Thyroid gland (tissue), 4 donors: ENCODE results near the gene NPIPA3. TPM values are rescaled to one million over a fixed set of nuclear protein-coding genes. Genes with fewer than 3 reads are reported as not detected.
"Not testable (repeated sequence)": the region's sequence is repeated elsewhere in the genome, so short reads cannot be mapped to it uniquely, and the experiment has no call there.

Source experiments
- DNase-seq, 2 donors: peaks; one replicate each; pipeline ENCODE4 v3.0.0-alpha.2; 2019
- H3K27ac ChIP-seq, 3 donors: fragments of 200-600 bp; sonication (generic); 1 replicate in 2 of 3; 2 replicates in 1 of 3; pipeline ENCODE4 v1.5.1; 2016 to 2019; ENCODE audit warnings: mild to moderate bottlenecking in 1 of 3, moderate library complexity in 1 of 3
- H3K27me3 ChIP-seq: fragments of 200-600 bp; sonication (generic); one replicate; pipeline ENCODE4 v1.5.1; 2019
- H3K36me3 ChIP-seq, 2 donors: fragments of 200-600 bp; sonication (generic); one replicate each; pipeline ENCODE4 v1.5.1; 2016 to 2019
- H3K4me1 ChIP-seq, 2 donors: fragments of 200-600 bp; sonication (generic); one replicate each; pipeline ENCODE4 v1.5.1; 2017 to 2019
- H3K4me3 ChIP-seq, 3 donors: fragments of 200-600 bp; sonication (generic); replicated peaks in 1 of 3; 1 replicate in 2 of 3; 2 replicates in 1 of 3; pipeline ENCODE4 v1.5.1; 2016; ENCODE audit warnings: mild to moderate bottlenecking in 1 of 3
- H3K9me3 ChIP-seq: fragments of 200-600 bp; sonication (generic); one replicate; pipeline ENCODE4 v1.5.1; 2017
- POLR2A ChIP-seq, 2 donors: fragments of 450-650 bp; IDR thresholded peaks; one replicate each; pipeline ENCODE4 v1.6.1; 2017; ENCODE audit warnings: antibody characterized with exemption in 2 of 2, mild to moderate bottlenecking in 2 of 2, moderate library complexity in 1 of 2
- WGBS, 2 donors: methylation state at CpG; one replicate each; pipeline ENCODE4 v1.1.5; 2017; 5-methylcytosine and 5-hydroxymethylcytosine counted together
- intact Hi-C: fragments of 100-400 bp; cut with DNase I; formaldehyde crosslinking; loops from one replicate; pipeline ENCODE4 v1.15.1; 2023
- total RNA-seq, 4 donors: library from RNA; depleted of rRNA; stranded (reverse); fragments of >200 nt; gene quantifications; one replicate each; pipeline ENCODE4 v1.2.3, GENCODE V29; 2016
- TF ChIP-seq, protein P1 (sequence below), 6 experiments: fragments of 200-600 bp in 3 of 6; fragments of 450-650 bp in 3 of 6; sonication (generic) in 3 of 6; IDR thresholded peaks; one replicate each; pipeline ENCODE4 v1.5.1; 2016 to 2019; ENCODE audit warnings: antibody characterized with exemption in 6 of 6, mild to moderate bottlenecking in 2 of 6, inconsistent platforms in 1 of 6, moderate library complexity in 1 of 6

Gene NPIPA3
- total RNA-seq, 4 donors from 2014 or later: 1.2 TPM; not detected in 1

DNA sequence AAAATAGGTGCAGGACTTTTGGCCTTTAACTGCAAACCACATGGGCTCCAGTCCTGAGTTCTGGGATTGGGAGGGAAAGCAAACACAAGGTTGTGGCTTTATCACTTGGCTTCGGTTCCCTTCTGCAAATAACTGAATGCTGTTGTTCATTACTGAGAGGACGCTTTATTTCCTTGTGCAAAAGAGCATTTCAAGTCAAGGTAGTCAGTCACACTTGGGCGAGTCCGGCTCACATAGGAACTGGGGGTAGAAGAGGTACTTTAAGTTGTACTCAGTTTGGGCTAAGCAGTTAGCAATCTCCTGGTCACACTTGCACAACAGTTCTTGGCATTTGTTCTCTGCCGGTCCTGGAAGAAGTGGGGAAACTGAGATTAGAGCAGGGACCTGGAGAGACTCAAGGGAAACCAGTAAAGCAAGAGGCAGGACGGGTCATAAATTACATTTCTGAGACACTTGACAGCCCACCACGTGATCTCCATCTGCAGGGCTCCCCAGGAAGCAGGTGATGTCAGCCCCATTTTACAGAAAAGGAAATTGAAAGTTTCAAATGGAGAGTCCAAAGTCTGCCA, 30.7 kb upstream of the NPIPA3 start:
- no peak overlapping the region for H3K27ac ChIP-seq

DNA sequence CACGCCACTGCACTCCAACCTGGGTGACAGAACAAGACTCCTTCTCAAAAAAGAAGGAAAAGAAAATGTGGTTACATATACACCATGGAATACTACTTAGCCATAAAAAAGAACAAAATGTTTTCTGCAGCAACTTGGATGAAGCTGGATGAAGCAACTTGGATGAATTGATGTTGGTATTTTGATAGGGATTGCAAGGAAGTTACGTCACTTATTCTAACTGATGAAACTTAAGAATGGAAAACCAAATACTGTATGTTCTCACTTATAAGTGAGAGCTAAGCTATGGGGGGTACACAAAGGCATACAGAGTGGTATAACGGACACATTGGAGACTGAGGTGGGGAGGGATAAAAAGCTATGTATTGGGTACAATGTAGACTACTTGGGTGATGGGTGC, 26.6 kb upstream of the NPIPA3 start:
- H3K27me3 ChIP-seq: no peaks in the 10 kb centered on the region
- no peaks in the 10 kb centered on the region for H3K9me3 ChIP-seq
- no peak for DNase-seq
- no peak overlapping the region for H3K4me3 ChIP-seq
- H3K27ac ChIP-seq: no peak overlapping the region
- TF ChIP-seq, protein P1, sequence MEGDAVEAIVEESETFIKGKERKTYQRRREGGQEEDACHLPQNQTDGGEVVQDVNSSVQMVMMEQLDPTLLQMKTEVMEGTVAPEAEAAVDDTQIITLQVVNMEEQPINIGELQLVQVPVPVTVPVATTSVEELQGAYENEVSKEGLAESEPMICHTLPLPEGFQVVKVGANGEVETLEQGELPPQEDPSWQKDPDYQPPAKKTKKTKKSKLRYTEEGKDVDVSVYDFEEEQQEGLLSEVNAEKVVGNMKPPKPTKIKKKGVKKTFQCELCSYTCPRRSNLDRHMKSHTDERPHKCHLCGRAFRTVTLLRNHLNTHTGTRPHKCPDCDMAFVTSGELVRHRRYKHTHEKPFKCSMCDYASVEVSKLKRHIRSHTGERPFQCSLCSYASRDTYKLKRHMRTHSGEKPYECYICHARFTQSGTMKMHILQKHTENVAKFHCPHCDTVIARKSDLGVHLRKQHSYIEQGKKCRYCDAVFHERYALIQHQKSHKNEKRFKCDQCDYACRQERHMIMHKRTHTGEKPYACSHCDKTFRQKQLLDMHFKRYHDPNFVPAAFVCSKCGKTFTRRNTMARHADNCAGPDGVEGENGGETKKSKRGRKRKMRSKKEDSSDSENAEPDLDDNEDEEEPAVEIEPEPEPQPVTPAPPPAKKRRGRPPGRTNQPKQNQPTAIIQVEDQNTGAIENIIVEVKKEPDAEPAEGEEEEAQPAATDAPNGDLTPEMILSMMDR (IDR thresholded peaks at IDR 0.05): no peak
- no peak for TF ChIP-seq POLR2A (IDR thresholded peaks at IDR 0.05)
- H3K36me3 ChIP-seq: no peaks in the 10 kb centered on the region
- intact Hi-C loops: no loop called here
- H3K4me1 ChIP-seq: peaks cover 0 to 8% of the 10 kb centered on the region in 2 donors
- 88 to 96% methylated on average over 3 of the region's 3 CpGs for WGBS, 2 donors

More for the DNA sequence above, 30.7 kb upstream of the NPIPA3 start:
- Histone ChIP-seq H3K27me3 (no peaks in the 10 kb centered on the region), H3K9me3 (no peaks in the 10 kb centered on the region), H3K4me3 (no peak overlapping the region), H3K4me1 (peaks cover 0 to 8% of the 10 kb centered on the region in 2 donors), H3K36me3 (peaks cover 5 to 12% of the 10 kb centered on the region in 2 donors)
- TF ChIP-seq, protein P1 (IDR thresholded peaks at IDR 0.05): no peak
- TF ChIP-seq POLR2A (IDR thresholded peaks at IDR 0.05): no peak
- WGBS, 2 donors: 28 to 32% methylated on average over 7 of the region's 7 CpGs
- intact Hi-C loops: no loop called here
- DNase-seq: peak; percentile 22 to 27

DNA sequence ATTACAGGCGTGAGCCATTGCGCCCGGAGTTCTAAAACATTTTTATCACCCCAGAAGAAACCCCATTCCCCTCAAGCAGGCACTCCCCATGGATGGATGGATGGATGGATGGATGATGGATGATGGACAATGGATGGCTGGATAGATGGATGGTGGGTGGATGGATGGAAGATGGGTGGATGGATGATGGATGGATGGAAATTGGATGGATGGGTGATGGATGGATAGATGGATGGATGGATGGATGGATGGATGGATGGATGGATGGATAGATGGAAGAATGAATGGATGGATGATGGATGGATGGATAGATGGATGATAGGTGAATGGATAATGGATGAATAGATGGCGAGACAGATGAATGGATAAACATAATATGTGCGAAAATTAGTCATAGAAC, 25.6 kb upstream of the NPIPA3 start:
- H3K27me3 ChIP-seq: no peaks in the 10 kb centered on the region
- TF ChIP-seq, protein P1 (IDR thresholded peaks at IDR 0.05): no peak
- no peak for TF ChIP-seq POLR2A (IDR thresholded peaks at IDR 0.05)
- no peak for DNase-seq
- WGBS, 2 donors: 92 to 95% methylated on average over 5 of the region's 5 CpGs
- no peaks in the 10 kb centered on the region for H3K9me3 ChIP-seq
- H3K4me3 ChIP-seq: no peak overlapping the region
- no peaks in the 10 kb centered on the region for H3K36me3 ChIP-seq
- no peak overlapping the region for H3K27ac ChIP-seq
- intact Hi-C loops: no loop called here
- peaks cover 0 to under 1% of the 10 kb centered on the region in 2 donors for H3K4me1 ChIP-seq

DNA sequence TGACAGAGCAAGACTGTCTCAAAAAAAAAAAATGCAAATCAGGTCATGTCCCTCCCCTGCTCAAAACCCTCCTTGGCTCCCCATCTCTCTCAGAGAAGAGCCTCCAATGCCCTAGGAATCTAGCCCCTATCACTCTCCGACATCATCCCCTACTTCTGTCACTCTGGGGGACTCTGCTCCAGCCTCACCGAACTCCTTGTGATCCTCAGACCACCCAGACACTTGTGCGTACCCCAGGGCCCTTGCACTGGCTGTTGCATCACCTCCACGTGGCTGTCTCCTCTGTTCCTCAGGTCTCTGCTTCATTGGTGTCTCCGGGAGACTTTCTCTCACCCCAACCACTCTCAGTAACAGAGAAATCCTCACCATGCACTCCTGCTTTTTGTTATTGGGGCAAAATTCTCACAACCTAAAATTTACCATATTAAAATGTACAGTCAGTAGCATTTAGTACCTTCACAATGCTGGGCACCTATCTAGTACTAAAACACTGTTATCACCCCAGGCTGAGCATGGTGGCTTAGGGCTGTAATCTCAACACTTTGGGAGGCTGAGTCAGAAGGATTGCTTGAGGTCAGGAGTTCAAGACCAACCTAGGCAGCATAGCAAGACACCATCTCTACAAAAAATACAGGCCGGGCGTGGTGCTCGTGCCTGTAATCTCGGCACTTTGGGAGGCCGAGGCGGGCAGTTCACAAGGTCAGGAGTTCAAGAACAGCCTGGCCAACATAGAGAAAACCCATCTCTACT, 24.3 kb upstream of the NPIPA3 start:
- Histone ChIP-seq H3K27me3 (no peaks in the 10 kb centered on the region), H3K4me1 (no peaks in the 10 kb centered on the region), H3K9me3 (no peaks in the 10 kb centered on the region), H3K4me3 (no peak overlapping the region), H3K36me3 (no peaks in the 10 kb centered on the region), H3K27ac (no peak overlapping the region)
- DNase-seq: no peak
- intact Hi-C loops: no loop called here
- 75 to 93% methylated on average over 11 of the region's 11 CpGs for WGBS, 2 donors
- TF ChIP-seq POLR2A (IDR thresholded peaks at IDR 0.05): no peak
- TF ChIP-seq, protein P1 (IDR thresholded peaks at IDR 0.05): no peak

DNA sequence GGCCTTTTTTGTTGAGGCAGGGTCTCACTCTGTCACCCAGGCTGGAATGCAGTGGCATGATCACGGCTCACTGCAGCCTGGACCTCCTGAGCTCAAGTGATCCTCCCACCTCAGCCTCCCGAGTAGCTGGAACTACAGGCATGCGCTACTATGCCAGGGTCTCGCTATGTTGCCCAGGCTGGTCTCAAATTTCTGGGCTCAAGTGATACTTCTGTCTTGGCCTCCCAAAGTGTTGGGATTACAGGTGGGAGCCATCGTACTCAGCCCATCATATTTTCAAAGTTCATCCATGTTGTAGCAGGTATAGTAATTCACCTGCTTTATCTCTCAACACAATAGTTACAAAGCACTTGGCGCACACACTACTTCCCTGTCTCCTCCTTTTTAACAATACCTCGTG, 22.8 kb upstream of the NPIPA3 start:
- DNase-seq, H3K4me1 ChIP-seq, H3K36me3 ChIP-seq, H3K9me3 ChIP-seq, H3K27me3 ChIP-seq, H3K4me3 ChIP-seq, intact Hi-C loops, H3K27ac ChIP-seq: not testable (repeated sequence)
- WGBS, 2 donors: 89% methylated on average over 4 to 7 of the region's 7 CpGs
